HepG2 (cell line): ENCODE measurements around the gene LSR. TPM values are rescaled to one million over a fixed set of nuclear protein-coding genes. Genes with fewer than 3 reads are reported as not detected.

Source experiments
- ATAC-seq: fragments of 200-7000 bp; cut with Tn5 transposase; 3 replicates; pipeline ENCODE4 v1.9.1; 2020; ENCODE audit warnings: mild to moderate bottlenecking, moderate library complexity
- BruUV-seq: library from RNA; stranded (reverse); fragments of 400-500 nt; replicated peaks from 2 replicates; lab custom pipeline; 2021; lab: Mats Ljungman, UMichigan
- CTCF ChIA-PET: fragments of 300-600 bp; formaldehyde crosslinking; extraction: SDS; loops from one replicate; lab custom pipeline; 2021; ENCODE audit warnings: low total read pairs, inconsistent platforms, low intra/inter-chr PET ratio; lab: Yijun Ruan, JAX
- POLR2A ChIA-PET: fragments of 350-600 bp; sonication (Branson Sonifier 250); formaldehyde crosslinking; loops from one replicate; lab custom pipeline; 2020; ENCODE audit warnings: antibody characterized with exemption, inconsistent platforms; lab: Yijun Ruan, JAX
- DNase-seq: peaks from one replicate; pipeline ENCODE4 v3.0.0-alpha.2; 2015; ENCODE audit warnings: low spot score
- FAIRE-seq: peaks from 3 replicates; lab custom pipeline; 2011; peaks lifted over from hg19 to GRCh38; lab: Jason Lieb, UNC
- H2AFZ ChIP-seq: one replicate; pipeline ENCODE4 v1.6.1; 2011; ENCODE audit warnings: low read length, inconsistent platforms
- H3K27ac ChIP-seq: fragments of 300-600 bp; 3 replicates; pipeline ENCODE4 v1.8.0; 2011; ENCODE audit warnings: mixed run types, mild to moderate bottlenecking, mixed read lengths, low read length, inconsistent platforms; ENCODE audit not compliant: insufficient read depth; ENCODE audit errors: extremely low read length
- H3K27me3 ChIP-seq, 2 experiments: fragments of 200-600 bp in 1 of 2; 2 replicates in 1 of 2; 3 replicates in 1 of 2; pipeline versions ENCODE4 v1.6.0 to v1.8.0; 2011; ENCODE audit warnings: low read length in 2 of 2, mild to moderate bottlenecking in 2 of 2, moderate library complexity in 2 of 2, inconsistent platforms in 1 of 2; ENCODE audit not compliant: insufficient read depth in 2 of 2, control insufficient read depth in 1 of 2
- H3K36me3 ChIP-seq, 2 experiments: fragments of 200-600 bp in 1 of 2; replicated peaks in 1 of 2; 2 replicates in 1 of 2; 3 replicates in 1 of 2; pipeline versions ENCODE4 v1.5.1 to v1.8.0; 2011; ENCODE audit warnings: low read length in 2 of 2, inconsistent platforms in 1 of 2; ENCODE audit not compliant: insufficient read depth in 2 of 2, control insufficient read depth in 1 of 2
- H3K4me1 ChIP-seq: 2 replicates; pipeline ENCODE4 v1.5.1; 2012; ENCODE audit warnings: low read length, inconsistent platforms; ENCODE audit not compliant: insufficient read depth
- H3K4me2 ChIP-seq: 2 replicates; pipeline ENCODE4 v1.6.0; 2011; ENCODE audit warnings: low read depth, low read length, inconsistent platforms
- H3K4me3 ChIP-seq, 3 experiments: fragments of 200-600 bp in 1 of 3; sonication (generic), shearing (Covaris generic) in 1 of 3; replicated peaks in 1 of 3; 2 replicates each; pipeline ENCODE4 v1.5.1; 2011 to 2016; ENCODE audit warnings: low read length in 3 of 3, inconsistent platforms in 2 of 3, low read depth in 2 of 3, mild to moderate bottlenecking in 2 of 3, control low read depth in 1 of 3, mixed read lengths in 1 of 3; ENCODE audit not compliant: insufficient read depth in 1 of 3
- H3K79me2 ChIP-seq: one replicate; pipeline ENCODE4 v1.6.1; 2011; ENCODE audit warnings: low read length, inconsistent platforms; ENCODE audit not compliant: insufficient read depth
- H3K9ac ChIP-seq: 2 replicates; pipeline ENCODE4 v1.6.0; 2011; ENCODE audit warnings: mild to moderate bottlenecking, low read depth, low read length, inconsistent platforms; ENCODE audit not compliant: insufficient read depth
- H3K9me3 ChIP-seq: 2 replicates; pipeline ENCODE4 v1.5.1; 2012; ENCODE audit warnings: mild to moderate bottlenecking, low read length
- H4K20me1 ChIP-seq: 2 replicates; pipeline ENCODE4 v1.6.0; 2011; ENCODE audit warnings: inconsistent platforms, mild to moderate bottlenecking, low read length, moderate library complexity; ENCODE audit not compliant: insufficient read depth
- CSRNP1 ChIP-seq: sonication (generic); formaldehyde crosslinking; IDR thresholded peaks from 2 replicates; pipeline ENCODE4 v1.8.1; 2023; ENCODE audit warnings: mild to moderate bottlenecking, missing genetic modification reagents
- FOXA3 ChIP-seq: IDR thresholded peaks from 2 replicates; pipeline ENCODE4 v1.6.1; 2016; ENCODE audit warnings: missing genetic modification reagents, missing compliant biosample characterization
- HMGXB4 ChIP-seq, 2 experiments: sonication (generic) in 1 of 2; formaldehyde crosslinking in 1 of 2; IDR thresholded peaks; 2 replicates each; pipeline versions ENCODE4 v1.4.0 to v1.6.1; 2018 to 2020; ENCODE audit warnings: missing genetic modification reagents in 2 of 2, borderline replicate concordance in 1 of 2, low read depth in 1 of 2, mild to moderate bottlenecking in 1 of 2, missing biosample characterization in 1 of 2
- MAX ChIP-seq: IDR thresholded peaks from 2 replicates; pipeline ENCODE4 v1.6.1; 2012; ENCODE audit warnings: inconsistent platforms
- MXD4 ChIP-seq: IDR thresholded peaks from 2 replicates; pipeline ENCODE4 v1.6.1; 2016; ENCODE audit warnings: mild to moderate bottlenecking, missing biosample characterization, missing genetic modification reagents
- MYNN ChIP-seq: sonication (generic); formaldehyde crosslinking; IDR thresholded peaks from 2 replicates; pipeline ENCODE4 v1.4.0; 2020; ENCODE audit warnings: mild to moderate bottlenecking, low read depth, missing genetic modification reagents
- SIX4 ChIP-seq: sonication (generic); formaldehyde crosslinking; IDR thresholded peaks from 2 replicates; pipeline ENCODE4 v1.4.0; 2020; ENCODE audit warnings: missing genetic modification reagents
- SMYD3 ChIP-seq: sonication (generic); formaldehyde crosslinking; IDR thresholded peaks from 2 replicates; pipeline ENCODE4 v1.8.1; 2023; ENCODE audit warnings: mild to moderate bottlenecking, missing genetic modification reagents
- SP2 ChIP-seq: sonication (generic); formaldehyde crosslinking; IDR thresholded peaks from 2 replicates; pipeline ENCODE4 v1.5.1; 2020; ENCODE audit warnings: mild to moderate bottlenecking, missing genetic modification reagents
- TARDBP ChIP-seq: sonication (generic); formaldehyde crosslinking; IDR thresholded peaks from 2 replicates; pipeline ENCODE4 v1.8.0; 2022; ENCODE audit warnings: mild to moderate bottlenecking, missing genetic modification reagents
- TBL1XR1 ChIP-seq: fragments of 150-350 bp; IDR thresholded peaks from 2 replicates; pipeline ENCODE4 v1.6.1; 2014; ENCODE audit warnings: borderline replicate concordance, low read length; ENCODE audit not compliant: partially characterized antibody
- TFDP1 ChIP-seq: IDR thresholded peaks from 2 replicates; pipeline ENCODE4 v1.6.1; 2016; ENCODE audit warnings: missing compliant biosample characterization, missing genetic modification reagents, borderline replicate concordance
- ZC3H13 ChIP-seq: sonication (generic); formaldehyde crosslinking; IDR thresholded peaks from 2 replicates; pipeline ENCODE4 v1.8.1; 2023; ENCODE audit warnings: mild to moderate bottlenecking, missing genetic modification reagents, moderate library complexity
- ZFP91 ChIP-seq: sonication (generic); formaldehyde crosslinking; IDR thresholded peaks from 2 replicates; pipeline ENCODE4 v1.9.0; 2022; ENCODE audit warnings: missing genetic modification reagents, mild to moderate bottlenecking, borderline replicate concordance
- ZNF501 ChIP-seq: sonication (generic); formaldehyde crosslinking; IDR thresholded peaks from 2 replicates; pipeline ENCODE4 v1.5.1; 2020; ENCODE audit warnings: mild to moderate bottlenecking, moderate library complexity, missing genetic modification reagents
- WGBS: methylation state at CpG from one replicate; pipeline ENCODE4 v1.1.6; 2017; ENCODE audit warnings: low lambda C conversion rate; 5-methylcytosine and 5-hydroxymethylcytosine counted together
- in situ Hi-C: cut with HindIII; loops from 2 replicates; pipeline ENCODE4 v1.10.0; 2017; ENCODE audit warnings: low pct_unique_long_range_greater_than_20kb; ENCODE audit not compliant: extremely low pct_ligation_motif_present
- intact Hi-C: fragments of 100-400 bp; cut with micrococcal nuclease; formaldehyde crosslinking; loops from one replicate; pipeline ENCODE4 v1.10.0; 2022; ENCODE audit not compliant: unreplicated experiment
- polyA plus RNA-seq, 8 experiments: library from polyadenylated mRNA; depleted of rRNA in 3 of 8; stranded (reverse) in 7 of 8; unstranded in 1 of 8; fragments of >200 nt; fragmentation: Illumina TruSeq in 4 of 8; extraction: Trizol in 4 of 8; gene quantifications; 2 replicates each; pipeline versions ENCODE4 v1.2.1 to v1.2.3, GENCODE V29; 2011 to 2016; ENCODE audit warnings: low read depth in 4 of 8, missing spikeins in 1 of 8, mixed read lengths in 1 of 8; ENCODE audit not compliant: insufficient read depth in 1 of 8
- total RNA-seq, 5 experiments: library from RNA; depleted of rRNA; stranded (reverse); fragments of >200 nt; fragmentation: Illumina TruSeq; extraction: Trizol; gene quantifications; 2 replicates each; pipeline ENCODE4 v1.2.3, GENCODE V29; 2016; ENCODE audit warnings: low read depth in 1 of 5

The LSR gene
- total and polyA plus RNA-seq, 2 of the 13 experiments (the other 11 are each of a cell fraction or from before 2014, with no cell fraction given), result 29.2 to 79.2 TPM

- peaks cover 61% of the 10 kb centered on the region for H3K4me1 ChIP-seq
- 40% methylated on average over 9 of the region's 12 CpGs for WGBS
- H2AFZ ChIP-seq, result no peak overlapping the region
- intact Hi-C loops, result no loop called here
- H3K36me3 ChIP-seq, result peaks cover 3 to 11% of the 10 kb centered on the region in 2 experiments; a peak in 3 of 5 replicates
- peak overlapping the region; percentile 43 for H3K9ac ChIP-seq
- H3K9me3 ChIP-seq, result no peaks in the 10 kb centered on the region
- no TSS peak for BruUV-seq
- H3K27me3 ChIP-seq, result no peaks in the 10 kb centered on the region
- H4K20me1 ChIP-seq, result no peaks in the 10 kb centered on the region
- FAIRE-seq (peak; percentile 88), ATAC-seq (peak; percentile 80), DNase-seq (peak; percentile 91)
- in situ Hi-C loops, result no loop called here
- peak overlapping the region; percentile 77 for H3K27ac ChIP-seq
- ChIA-PET CTCF (no interaction called here), POLR2A (interaction anchor here (1.0 to 3.4 kb wide), 5 partner anchors 10 to 31 kb away, joined by 3 to 10 read pairs (median 3); partner anchors contain the start of gene MAG)
- H3K4me2 ChIP-seq, result peak overlapping the region; percentile 33; the same call in 1 of the 2 replicates
- no peak overlapping the region; a peak in 1 of 6 replicates for H3K4me3 ChIP-seq
- H3K79me2 ChIP-seq, result no peaks in the 10 kb centered on the region
- TF ChIP-seq SIX4 (CRISPR knock-in tag) (no peak), TARDBP (peak; percentile 79; the same call in 1 of the 2 replicates), ZC3H13 (peak; percentile 42; the same call in 1 of the 2 replicates), SP2 (CRISPR knock-in tag) (no peak), TFDP1 (CRISPR knock-in tag) (peak; percentile 55; the same call in 1 of the 2 replicates), MXD4 (CRISPR knock-in tag) (no peak), ZNF501 (no peak), MYNN (CRISPR knock-in tag) (no peak), FOXA3 (CRISPR knock-in tag) (peak; percentile 40; the same call in 1 of the 2 replicates), ZFP91 (CRISPR knock-in tag) (peak; percentile 77), CSRNP1 (peak; percentile 71; the same call in 1 of the 2 replicates), TBL1XR1 (no peak), SMYD3 (CRISPR knock-in tag) (0 out of 2 replicates have a peak, but pooled peaks have one; percentile 69), HMGXB4 (CRISPR knock-in tag; IDR thresholded peaks at IDR 0.05; ENCODE audit: borderline replicate concordance in 1 of 2, low read depth in 1 of 2) (no peak), MAX (peak; percentile 50)
Measured at GRCh38 chr19:35279985-35280821, 31.4 kb downstream of the LSR start.
